GM12801 (cell line): ENCODE results near the gene NXPH4.

ENCODE experiments used
- TF ChIP-seq, protein P1 (sequence below): IDR thresholded peaks from one replicate; pipeline ENCODE4 v1.5.1; 2011; ENCODE audit warnings: control low read depth; ENCODE audit not compliant: insufficient read length; ENCODE audit errors: extremely low read depth

The NXPH4 gene

DNA sequence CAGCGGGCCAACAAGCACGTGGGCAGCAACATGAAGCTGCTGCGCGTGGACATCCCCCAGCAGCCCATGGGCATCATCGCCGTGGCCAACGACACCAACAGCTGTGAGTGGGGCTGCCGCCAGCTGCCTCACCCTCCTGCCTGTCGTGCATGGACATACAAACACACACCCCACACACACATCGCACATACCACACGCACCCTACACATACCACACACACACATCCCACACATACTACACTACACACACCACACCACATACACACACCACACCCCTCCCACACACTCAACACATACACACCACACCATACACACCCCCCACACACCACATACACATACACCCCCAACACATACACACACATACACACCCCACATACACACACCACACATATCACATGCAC lies 25.2 kb upstream of the NXPH4 start:
- TF ChIP-seq, protein P1, sequence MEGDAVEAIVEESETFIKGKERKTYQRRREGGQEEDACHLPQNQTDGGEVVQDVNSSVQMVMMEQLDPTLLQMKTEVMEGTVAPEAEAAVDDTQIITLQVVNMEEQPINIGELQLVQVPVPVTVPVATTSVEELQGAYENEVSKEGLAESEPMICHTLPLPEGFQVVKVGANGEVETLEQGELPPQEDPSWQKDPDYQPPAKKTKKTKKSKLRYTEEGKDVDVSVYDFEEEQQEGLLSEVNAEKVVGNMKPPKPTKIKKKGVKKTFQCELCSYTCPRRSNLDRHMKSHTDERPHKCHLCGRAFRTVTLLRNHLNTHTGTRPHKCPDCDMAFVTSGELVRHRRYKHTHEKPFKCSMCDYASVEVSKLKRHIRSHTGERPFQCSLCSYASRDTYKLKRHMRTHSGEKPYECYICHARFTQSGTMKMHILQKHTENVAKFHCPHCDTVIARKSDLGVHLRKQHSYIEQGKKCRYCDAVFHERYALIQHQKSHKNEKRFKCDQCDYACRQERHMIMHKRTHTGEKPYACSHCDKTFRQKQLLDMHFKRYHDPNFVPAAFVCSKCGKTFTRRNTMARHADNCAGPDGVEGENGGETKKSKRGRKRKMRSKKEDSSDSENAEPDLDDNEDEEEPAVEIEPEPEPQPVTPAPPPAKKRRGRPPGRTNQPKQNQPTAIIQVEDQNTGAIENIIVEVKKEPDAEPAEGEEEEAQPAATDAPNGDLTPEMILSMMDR: no peak

GRCh38 chr12:57192920-57193319 lies 23.7 kb upstream of the NXPH4 start:
- TF ChIP-seq, protein P1: no peak

DNA sequence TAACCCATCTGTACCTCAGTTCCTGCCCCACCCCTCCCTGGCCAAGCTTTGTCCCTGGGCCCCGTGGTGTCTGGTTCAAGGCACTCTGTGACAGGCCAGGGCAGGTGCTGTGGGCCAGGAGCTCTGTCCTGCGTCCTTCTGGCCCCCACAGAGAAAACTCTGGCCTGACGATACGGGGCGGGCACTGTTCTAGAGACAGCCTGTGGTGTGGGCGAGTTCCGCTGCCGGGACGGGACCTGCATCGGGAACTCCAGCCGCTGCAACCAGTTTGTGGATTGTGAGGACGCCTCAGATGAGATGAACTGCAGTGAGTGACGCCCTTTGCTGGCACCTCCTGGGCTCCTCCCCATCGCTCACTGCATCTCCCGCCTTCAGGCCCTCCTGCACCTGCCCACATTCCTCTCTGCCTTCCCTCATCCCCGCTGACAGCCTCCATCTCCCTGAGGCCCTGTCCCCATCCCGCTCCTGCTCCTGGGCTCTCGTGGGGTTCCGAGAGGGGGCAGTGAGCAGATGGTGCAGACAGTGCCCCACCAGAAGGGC lies 22.8 kb upstream of the NXPH4 start:
- TF ChIP-seq, protein P1: no peak

DNA sequence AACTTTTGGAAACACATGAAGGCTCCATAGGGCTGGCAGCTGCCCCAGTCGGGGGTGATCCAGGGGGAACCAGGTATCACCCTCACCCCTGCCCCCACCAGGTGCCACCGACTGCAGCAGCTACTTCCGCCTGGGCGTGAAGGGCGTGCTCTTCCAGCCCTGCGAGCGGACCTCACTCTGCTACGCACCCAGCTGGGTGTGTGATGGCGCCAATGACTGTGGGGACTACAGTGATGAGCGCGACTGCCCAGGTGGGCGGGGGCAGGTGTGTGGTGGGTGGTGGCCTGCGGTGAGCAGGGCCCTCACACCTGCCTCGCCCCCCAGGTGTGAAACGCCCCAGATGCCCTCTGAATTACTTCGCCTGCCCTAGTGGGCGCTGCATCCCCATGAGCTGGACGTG lies 22.3 kb upstream of the NXPH4 start:
- TF ChIP-seq, protein P1: no peak

- TF ChIP-seq, protein P1: no peak
These were observed 21.4 kb upstream of the NXPH4 start for GRCh38 chr12:57195186-57195585.

- TF ChIP-seq, protein P1: no peak
These were observed 20.8 kb upstream of the NXPH4 start for GRCh38 chr12:57195611-57196371.

GRCh38 chr12:57196439-57196838 lies 20.2 kb upstream of the NXPH4 start:
- TF ChIP-seq, protein P1: no peak
